Astrocyte of the spinal cord (primary cell): ENCODE results near the gene CSDE1.
"Not testable (repeated sequence)": the region's sequence is repeated elsewhere in the genome, so short reads cannot be mapped to it uniquely, and the experiment has no call there.

Experiments
- DNase-seq: peaks from one replicate; pipeline ENCODE4 v3.0.0; 2011; ENCODE audit warnings: low read depth, low spot score
- H3K4me3 ChIP-seq: 2 replicates; pipeline ENCODE4 v1.5.1; 2011; ENCODE audit warnings: low read depth, mild to moderate bottlenecking, low read length, moderate library complexity
- CTCF ChIP-seq: IDR thresholded peaks from 2 replicates; pipeline ENCODE4 v1.5.1; 2012; ENCODE audit warnings: low read depth, mild to moderate bottlenecking, low read length, inconsistent platforms
- in situ Hi-C: cut with HindIII; loops from 2 replicates; pipeline ENCODE4 v1.10.0; 2017; ENCODE audit warnings: low sequenced_read_pairs

The CSDE1 gene

GRCh38 chr1:114757455-114758255 is at the start of gene CSDE1:
TSS of gene CSDE1 (minus strand) at chr1:114757984. CDS start at chr1:114739890, 18,094 bp downstream.
- peak; percentile 98 for DNase-seq
- TF ChIP-seq CTCF, result peak; percentile 51
- peak within 1 kb of the TSS; percentile 88 for H3K4me3 ChIP-seq
- in situ Hi-C loops, result no loop called here

GRCh38 chr1:114804449-114804848 is 46.7 kb upstream of the CSDE1 start:
- in situ Hi-C loops, DNase-seq, H3K4me3 ChIP-seq: not testable (repeated sequence)

GRCh38 chr1:114803001-114803400 is 45.2 kb upstream of the CSDE1 start:
- no peak for TF ChIP-seq CTCF
- in situ Hi-C loops, result no loop called here

GRCh38 chr1:114794038-114794437 is 36.3 kb upstream of the CSDE1 start:
- in situ Hi-C loops, result no loop called here
- no peak for TF ChIP-seq CTCF
- H3K4me3 ChIP-seq, result no peak overlapping the region
- DNase-seq, result no peak

More at GRCh38 chr1:114803001-114803400, 45.2 kb upstream of the CSDE1 start:
- H3K4me3 ChIP-seq, result no peak overlapping the region
- no peak for DNase-seq

GRCh38 chr1:114790581-114790980 is 32.8 kb upstream of the CSDE1 start:
- H3K4me3 ChIP-seq, DNase-seq, in situ Hi-C loops: not testable (repeated sequence)

- H3K4me3 ChIP-seq, in situ Hi-C loops, DNase-seq: not testable (repeated sequence)
Measured at GRCh38 chr1:114786440-114786839, 28.7 kb upstream of the CSDE1 start.

GRCh38 chr1:114782476-114782875 is 24.7 kb upstream of the CSDE1 start:
- H3K4me3 ChIP-seq, result no peak overlapping the region
- DNase-seq, result no peak
- TF ChIP-seq CTCF, result no peak
- in situ Hi-C loops, result no loop called here

GRCh38 chr1:114780344-114781226 is 22.8 kb upstream of the CSDE1 start, which contains the start of gene SIKE1:
TSS of gene SIKE1 (minus strand) at chr1:114780685. CDS start at chr1:114780607, 78 bp downstream.
- in situ Hi-C loops, result no loop called here
- TF ChIP-seq CTCF, result no peak
- peak; percentile 97 for DNase-seq
- H3K4me3 ChIP-seq, result peak within 1 kb of the TSS; percentile 87
